Left ventricle myocardium inferior (tissue), 1 donor: Measurements from ENCODE around the gene YPEL4. TPM values are rescaled to one million over a fixed set of nuclear protein-coding genes. Genes with fewer than 3 reads are reported as not detected.

Source experiments
- DNase-seq: peaks from one replicate; pipeline ENCODE4 v3.0.0-alpha.2; 2020
- H3K27ac ChIP-seq: fragments of 200-600 bp; replicated peaks from 2 replicates; pipeline ENCODE4 v1.8.0; 2021
- H3K27me3 ChIP-seq: fragments of 200-600 bp; 2 replicates; pipeline ENCODE4 v1.8.0; 2021; ENCODE audit warnings: low read depth
- H3K36me3 ChIP-seq: fragments of 200-600 bp; 2 replicates; pipeline ENCODE4 v1.8.0; 2021
- H3K4me1 ChIP-seq: fragments of 200-600 bp; 2 replicates; pipeline ENCODE4 v1.8.0; 2021
- H3K4me3 ChIP-seq: fragments of 200-600 bp; 2 replicates; pipeline ENCODE4 v1.8.0; 2021; ENCODE audit warnings: mild to moderate bottlenecking, moderate library complexity
- H3K9me3 ChIP-seq: fragments of 200-600 bp; replicated peaks from 2 replicates; pipeline ENCODE4 v1.8.0; 2021
- CTCF ChIP-seq: fragments of 200-600 bp; IDR thresholded peaks from 2 replicates; pipeline ENCODE4 v1.8.0; 2021; ENCODE audit warnings: antibody characterized with exemption, mild to moderate bottlenecking, borderline replicate concordance
- intact Hi-C: fragments of 100-400 bp; cut with micrococcal nuclease; formaldehyde crosslinking; loops from one replicate; pipeline ENCODE4 v1.11.0; 2022
- total RNA-seq: library from RNA; stranded (reverse); fragmentation: NEBNext Ultra II Directional; extraction: Animal tissue kit (Norgen Biotek cat#: 25700); gene quantifications from one replicate; pipeline ENCODE4 v1.2.1, GENCODE V29; 2021
- donor health status: DM: no; HTN: yes; CAD: no; lungs with severe emphysema.

The YPEL4 gene
- total RNA-seq, 1 donor from 2014 or later: 0.55 TPM

- DNase-seq: no peak
- H3K36me3 ChIP-seq: no peaks in the 10 kb centered on the region
- peak overlapping the region; percentile 44 for H3K27ac ChIP-seq
- intact Hi-C loops: loop anchor here (5.0 kb wide), 1 partner anchor 72 kb away; the partner anchor contains the start of gene UBE2L6
- H3K4me3 ChIP-seq: peak overlapping the region; percentile 93
- no peaks in the 10 kb centered on the region for H3K9me3 ChIP-seq
- no peak for TF ChIP-seq CTCF
- H3K4me1 ChIP-seq: peaks cover 49% of the 10 kb centered on the region
- no peaks in the 10 kb centered on the region for H3K27me3 ChIP-seq
Measured at GRCh38 chr11:57639321-57640067, 10.2 kb downstream of the YPEL4 start.

- Histone ChIP-seq H3K4me1 (peaks cover 42% of the 10 kb centered on the region), H3K4me3 (peak overlapping the region; percentile 93), H3K27me3 (peaks cover 3% of the 10 kb centered on the region), H3K27ac (peak overlapping the region; percentile 83), H3K9me3 (no peaks in the 10 kb centered on the region), H3K36me3 (no peaks in the 10 kb centered on the region)
- TF ChIP-seq CTCF: no peak
- DNase-seq: no peak
- intact Hi-C loops: no loop called here
Measured at GRCh38 chr11:57638811-57639320, 10.8 kb downstream of the YPEL4 start.

DNA sequence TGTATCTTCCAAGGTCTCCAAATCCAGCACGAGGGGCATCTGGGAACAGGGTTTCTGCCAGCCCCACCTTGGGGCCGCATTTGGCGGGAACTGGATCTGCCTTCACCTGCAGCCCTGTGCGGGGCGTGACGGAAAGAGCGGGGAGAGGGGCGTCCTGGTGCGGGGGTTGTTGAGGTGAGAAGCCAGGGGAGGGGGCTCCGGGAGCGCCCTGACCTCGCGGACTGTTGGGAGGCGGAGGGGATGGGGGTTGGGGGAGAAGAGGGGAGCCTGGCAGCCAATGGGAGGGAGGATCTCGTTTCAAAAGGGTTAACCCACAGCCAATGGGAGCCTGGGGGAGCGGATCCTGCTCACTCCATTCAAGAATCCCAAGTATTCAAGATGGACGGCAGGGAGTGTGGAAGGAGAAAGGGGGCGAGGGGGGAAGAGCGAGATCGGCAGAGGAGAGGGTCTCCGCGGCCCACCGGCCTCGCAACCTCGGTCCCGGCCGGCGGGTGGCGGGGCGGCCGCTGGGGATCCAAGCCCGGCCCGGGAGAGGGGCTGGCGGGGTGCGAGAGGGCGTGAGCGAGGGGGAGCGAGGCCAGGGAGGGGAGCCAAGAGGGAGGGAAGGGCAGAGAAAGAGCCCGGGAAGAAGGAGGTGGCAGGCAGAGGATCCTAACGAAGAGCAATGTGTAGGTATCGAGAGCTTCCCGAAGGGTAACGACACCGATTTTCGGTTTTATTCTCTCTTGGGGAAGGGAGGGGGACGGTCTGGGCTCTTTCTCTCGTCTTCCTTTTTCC lies 11.5 kb downstream of the YPEL4 start:
- peaks cover 40% of the 10 kb centered on the region for H3K4me1 ChIP-seq
- peak overlapping the region; percentile 83 for H3K27ac ChIP-seq
- H3K4me3 ChIP-seq: peak overlapping the region; percentile 93
- H3K9me3 ChIP-seq: no peaks in the 10 kb centered on the region
- peaks cover 8% of the 10 kb centered on the region for H3K27me3 ChIP-seq
- peak; percentile 63 for DNase-seq
- no peaks in the 10 kb centered on the region for H3K36me3 ChIP-seq
- no peak for TF ChIP-seq CTCF
- intact Hi-C loops: no loop called here

DNA sequence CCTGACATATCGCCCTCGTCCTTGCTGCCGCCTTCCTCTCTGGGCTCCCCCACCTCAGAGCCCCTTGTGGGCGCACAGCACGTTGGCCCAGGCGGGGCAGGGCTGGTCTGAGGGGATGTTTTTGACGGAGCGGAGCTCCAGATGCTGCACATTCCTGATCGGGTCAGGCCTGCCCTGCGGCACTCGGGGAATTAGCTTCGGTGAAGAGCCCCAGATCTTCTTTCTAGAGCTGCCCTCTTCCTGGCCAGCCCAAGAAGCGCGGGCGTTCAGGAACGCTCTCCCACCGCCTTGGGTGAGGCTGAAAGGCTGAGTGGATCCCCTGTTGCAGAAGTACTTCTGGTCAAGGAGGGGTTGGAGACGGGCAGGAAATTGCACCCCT lies 12.1 kb downstream of the YPEL4 start:
- intact Hi-C loops: no loop called here
- Histone ChIP-seq H3K27me3 (peaks cover 11% of the 10 kb centered on the region), H3K9me3 (no peaks in the 10 kb centered on the region), H3K36me3 (no peaks in the 10 kb centered on the region), H3K4me3 (peak overlapping the region; percentile 93), H3K4me1 (peaks cover 40% of the 10 kb centered on the region), H3K27ac (peak overlapping the region; percentile 83)
- no peak for DNase-seq
- TF ChIP-seq CTCF: no peak

- Histone ChIP-seq H3K4me3 (no peak overlapping the region), H3K36me3 (no peaks in the 10 kb centered on the region), H3K4me1 (peaks cover 27% of the 10 kb centered on the region), H3K27me3 (peaks cover 11% of the 10 kb centered on the region), H3K9me3 (no peaks in the 10 kb centered on the region), H3K27ac (no peak overlapping the region)
- TF ChIP-seq CTCF: no peak
- intact Hi-C loops: no loop called here
- DNase-seq: no peak
Measured at GRCh38 chr11:57635246-57635645, 14.5 kb downstream of the YPEL4 start.
